Measurements from ENCODE around the gene IMMP2L.

- TF ChIP-seq, protein P1, sequence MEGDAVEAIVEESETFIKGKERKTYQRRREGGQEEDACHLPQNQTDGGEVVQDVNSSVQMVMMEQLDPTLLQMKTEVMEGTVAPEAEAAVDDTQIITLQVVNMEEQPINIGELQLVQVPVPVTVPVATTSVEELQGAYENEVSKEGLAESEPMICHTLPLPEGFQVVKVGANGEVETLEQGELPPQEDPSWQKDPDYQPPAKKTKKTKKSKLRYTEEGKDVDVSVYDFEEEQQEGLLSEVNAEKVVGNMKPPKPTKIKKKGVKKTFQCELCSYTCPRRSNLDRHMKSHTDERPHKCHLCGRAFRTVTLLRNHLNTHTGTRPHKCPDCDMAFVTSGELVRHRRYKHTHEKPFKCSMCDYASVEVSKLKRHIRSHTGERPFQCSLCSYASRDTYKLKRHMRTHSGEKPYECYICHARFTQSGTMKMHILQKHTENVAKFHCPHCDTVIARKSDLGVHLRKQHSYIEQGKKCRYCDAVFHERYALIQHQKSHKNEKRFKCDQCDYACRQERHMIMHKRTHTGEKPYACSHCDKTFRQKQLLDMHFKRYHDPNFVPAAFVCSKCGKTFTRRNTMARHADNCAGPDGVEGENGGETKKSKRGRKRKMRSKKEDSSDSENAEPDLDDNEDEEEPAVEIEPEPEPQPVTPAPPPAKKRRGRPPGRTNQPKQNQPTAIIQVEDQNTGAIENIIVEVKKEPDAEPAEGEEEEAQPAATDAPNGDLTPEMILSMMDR (IDR thresholded peaks at IDR 0.05; ENCODE audit: insufficient read depth, low read length, poor library complexity, severe bottlenecking) = no peak
- TF ChIP-seq EZH2phosphoT487 (conservative IDR thresholded peaks at IDR 0.05; ENCODE audit: low read length) = no peak
These were observed 279.7 kb downstream of the IMMP2L start for GRCh38 chr7:111282626-111283025.

Measured in SU-DHL-6 (cell line).